Retinal pigment epithelial cell (primary cell): Measurements from ENCODE around the gene TAF7L.
"Not testable (repeated sequence)": the region's sequence is repeated elsewhere in the genome, so short reads cannot be mapped to it uniquely, and the experiment has no call there.

Experiments
- DNase-seq: peaks from one replicate; pipeline ENCODE4 v3.0.0-alpha.2; 2010; ENCODE audit warnings: low read depth
- H3K4me3 ChIP-seq: 2 replicates; pipeline ENCODE4 v1.5.1; 2011; ENCODE audit warnings: mild to moderate bottlenecking, low read length, control low read depth, moderate library complexity
- CTCF ChIP-seq: conservative IDR thresholded peaks from 2 replicates; pipeline ENCODE4 v1.5.1; 2011; ENCODE audit warnings: low read depth, low read length, control low read depth, inconsistent platforms

Gene TAF7L, protein sequence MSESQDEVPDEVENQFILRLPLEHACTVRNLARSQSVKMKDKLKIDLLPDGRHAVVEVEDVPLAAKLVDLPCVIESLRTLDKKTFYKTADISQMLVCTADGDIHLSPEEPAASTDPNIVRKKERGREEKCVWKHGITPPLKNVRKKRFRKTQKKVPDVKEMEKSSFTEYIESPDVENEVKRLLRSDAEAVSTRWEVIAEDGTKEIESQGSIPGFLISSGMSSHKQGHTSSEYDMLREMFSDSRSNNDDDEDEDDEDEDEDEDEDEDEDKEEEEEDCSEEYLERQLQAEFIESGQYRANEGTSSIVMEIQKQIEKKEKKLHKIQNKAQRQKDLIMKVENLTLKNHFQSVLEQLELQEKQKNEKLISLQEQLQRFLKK

GRCh38 chrX:101290957-101291603 lies at the start of gene TAF7L:
Gene TAF7L, minus strand, starts transcription at chrX:101291334. Its CDS starts 3,791 bp downstream, at chrX:101287543.
- TF ChIP-seq CTCF: no peak
- H3K4me3 ChIP-seq: no peak within 1 kb of the TSS
- no peak for DNase-seq

DNA sequence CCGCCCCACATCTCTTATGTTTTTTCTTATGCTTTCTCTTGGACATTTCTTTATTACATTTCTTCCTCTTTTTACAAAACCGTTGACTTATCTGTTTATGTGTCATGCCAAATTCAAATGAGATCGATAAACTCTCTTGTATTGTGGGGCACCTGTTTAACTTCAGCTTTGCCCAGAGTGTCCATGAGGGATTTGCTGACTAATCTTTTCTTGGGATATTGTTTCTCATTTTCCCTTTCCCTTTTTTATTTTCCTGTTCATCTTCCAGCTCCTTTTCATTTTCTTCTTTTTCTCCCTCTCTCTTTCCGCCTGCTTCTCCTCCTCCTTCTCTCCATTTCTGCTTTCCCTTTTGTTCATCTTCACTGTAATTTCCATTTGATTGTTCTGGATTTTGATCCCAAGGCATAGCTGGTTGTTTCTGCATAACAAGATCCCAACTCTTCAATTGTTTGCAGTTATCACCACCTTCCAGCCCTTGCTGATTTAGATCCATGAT lies 46.7 kb upstream of the TAF7L start:
- TF ChIP-seq CTCF: no peak
- H3K4me3 ChIP-seq: no peak overlapping the region
- DNase-seq: no peak

GRCh38 chrX:101334310-101334709 lies 43.2 kb upstream of the TAF7L start:
- not testable (repeated sequence) for H3K4me3 ChIP-seq, DNase-seq

DNA sequence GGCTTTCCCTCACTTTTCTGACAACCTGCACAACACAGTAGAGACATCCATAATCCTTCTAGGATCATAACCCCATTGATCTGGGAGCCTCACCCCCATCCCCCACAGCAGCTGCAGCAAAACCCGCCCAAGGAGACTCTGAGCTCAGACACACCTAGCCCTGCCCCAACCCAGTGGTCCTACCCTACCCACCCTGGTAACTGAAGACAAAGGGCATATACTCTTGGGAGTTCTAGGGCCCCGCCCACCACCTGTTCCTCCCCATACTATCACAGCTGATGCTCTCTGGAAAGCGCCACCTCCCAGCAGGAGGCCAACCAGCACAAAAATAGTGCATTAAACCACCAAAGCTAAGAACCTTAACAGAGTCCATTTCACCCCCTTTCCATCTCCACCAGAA lies 35.5 kb upstream of the TAF7L start:
- not testable (repeated sequence) for DNase-seq, H3K4me3 ChIP-seq

DNA sequence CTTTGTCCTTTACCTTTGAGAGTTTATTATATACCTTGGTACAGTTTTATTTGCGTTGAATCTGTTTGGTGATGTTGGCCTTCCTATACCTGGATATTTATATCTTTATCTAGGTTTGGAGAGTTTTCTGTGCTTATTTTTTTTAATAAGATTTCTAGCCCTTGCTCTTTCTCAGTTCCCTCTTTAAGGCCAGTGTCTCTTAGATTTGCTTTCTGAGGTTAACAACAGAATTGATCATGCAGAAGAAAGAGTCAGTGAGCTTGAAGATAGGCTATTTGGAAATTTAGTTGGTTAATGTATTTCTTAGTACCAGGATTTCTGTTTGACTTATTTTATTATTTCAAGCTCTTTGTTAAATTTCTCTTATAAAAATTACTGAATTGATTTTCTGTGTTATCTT lies 12.7 kb upstream of the TAF7L start:
- H3K4me3 ChIP-seq: no peak overlapping the region
- DNase-seq: no peak
- no peak for TF ChIP-seq CTCF

GRCh38 chrX:101295603-101296002 lies 4.5 kb upstream of the TAF7L start:
- not testable (repeated sequence) for DNase-seq

GRCh38 chrX:101287402-101287801 lies 3.7 kb downstream of the TAF7L start:
- no peak overlapping the region for H3K4me3 ChIP-seq
- TF ChIP-seq CTCF: peak; percentile 62
- no peak for DNase-seq

More at GRCh38 chrX:101295603-101296002, 4.5 kb upstream of the TAF7L start:
- not testable (repeated sequence) for H3K4me3 ChIP-seq

DNA sequence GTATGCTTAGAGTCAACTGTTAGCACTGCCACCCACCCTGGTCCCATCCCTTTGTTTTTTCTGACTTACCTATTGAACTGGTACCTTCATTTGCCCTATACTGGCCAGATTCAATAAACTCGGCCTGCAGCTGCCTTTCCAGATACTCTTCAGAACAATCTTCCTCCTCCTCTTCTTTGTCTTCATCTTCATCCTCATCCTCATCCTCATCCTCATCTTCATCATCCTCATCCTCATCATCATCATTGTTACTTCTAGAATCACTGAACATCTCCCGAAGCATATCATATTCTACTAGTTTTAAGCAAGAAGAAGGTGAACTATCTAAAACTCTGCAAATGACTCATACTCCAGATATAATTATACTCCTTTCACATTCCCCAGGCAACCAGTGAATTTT lies 14.9 kb downstream of the TAF7L start:
- H3K4me3 ChIP-seq: no peak overlapping the region
- no peak for TF ChIP-seq CTCF
- no peak for DNase-seq
